Measurements from ENCODE around the gene MYO5B.
A peak's percentile ranks its signal among the peaks of the same experiment; 100 is the strongest.

MYO5B gene

GRCh38 chr18:50190926-50191325, 4.0 kb downstream of the MYO5B start:
- no peak for DNase-seq
- in situ Hi-C loops (cut with HindIII; ENCODE audit: low pct_ligation_motif_present, low pct_unique_long_range_greater_than_20kb, low sequenced_read_pairs) = no loop called here

GRCh38 chr18:50190236-50190635, 4.7 kb downstream of the MYO5B start:
- DNase-seq = no peak
- in situ Hi-C loops (cut with HindIII; ENCODE audit: low pct_ligation_motif_present, low pct_unique_long_range_greater_than_20kb, low sequenced_read_pairs) = no loop called here

GRCh38 chr18:50189160-50189559, 5.8 kb downstream of the MYO5B start:
- DNase-seq = no peak
- in situ Hi-C loops (cut with HindIII; ENCODE audit: low pct_ligation_motif_present, low pct_unique_long_range_greater_than_20kb, low sequenced_read_pairs) = no loop called here

- in situ Hi-C loops (cut with HindIII; ENCODE audit: low pct_ligation_motif_present, low pct_unique_long_range_greater_than_20kb, low sequenced_read_pairs) = no loop called here
- no peak for DNase-seq
Observed at GRCh38 chr18:50188652-50189051, 6.3 kb downstream of the MYO5B start.

GRCh38 chr18:50187659-50188058, 7.3 kb downstream of the MYO5B start:
- in situ Hi-C loops (cut with HindIII; ENCODE audit: low pct_ligation_motif_present, low pct_unique_long_range_greater_than_20kb, low sequenced_read_pairs) = no loop called here
- no peak for DNase-seq

- no peak for DNase-seq
- in situ Hi-C loops (cut with HindIII; ENCODE audit: low pct_ligation_motif_present, low pct_unique_long_range_greater_than_20kb, low sequenced_read_pairs) = no loop called here
Observed at GRCh38 chr18:50186385-50186784, 8.6 kb downstream of the MYO5B start.

GRCh38 chr18:50183556-50183955, 11.4 kb downstream of the MYO5B start:
- in situ Hi-C loops (cut with HindIII; ENCODE audit: low pct_ligation_motif_present, low pct_unique_long_range_greater_than_20kb, low sequenced_read_pairs) = no loop called here
- DNase-seq = peak; percentile 17

- DNase-seq = no peak
- in situ Hi-C loops (cut with HindIII; ENCODE audit: low pct_ligation_motif_present, low pct_unique_long_range_greater_than_20kb, low sequenced_read_pairs) = no loop called here
Observed at GRCh38 chr18:50182511-50182910, 12.4 kb downstream of the MYO5B start.

GRCh38 chr18:50181590-50181989, 13.4 kb downstream of the MYO5B start:
- in situ Hi-C loops (cut with HindIII; ENCODE audit: low pct_ligation_motif_present, low pct_unique_long_range_greater_than_20kb, low sequenced_read_pairs) = no loop called here
- DNase-seq = no peak

- no peak for DNase-seq
- in situ Hi-C loops (cut with HindIII; ENCODE audit: low pct_ligation_motif_present, low pct_unique_long_range_greater_than_20kb, low sequenced_read_pairs) = no loop called here
Observed at GRCh38 chr18:50179465-50179864, 15.5 kb downstream of the MYO5B start.

GRCh38 chr18:50177294-50177992, 17.5 kb downstream of the MYO5B start:
- in situ Hi-C loops (cut with HindIII; ENCODE audit: low pct_ligation_motif_present, low pct_unique_long_range_greater_than_20kb, low sequenced_read_pairs) = no loop called here
- no peak for DNase-seq

GRCh38 chr18:50172367-50172766, 22.6 kb downstream of the MYO5B start:
- in situ Hi-C loops (cut with HindIII; ENCODE audit: low pct_ligation_motif_present, low pct_unique_long_range_greater_than_20kb, low sequenced_read_pairs) = no loop called here
- no peak for DNase-seq

- DNase-seq = no peak
- in situ Hi-C loops (cut with HindIII; ENCODE audit: low pct_ligation_motif_present, low pct_unique_long_range_greater_than_20kb, low sequenced_read_pairs) = no loop called here
Observed at GRCh38 chr18:50171406-50171805, 23.5 kb downstream of the MYO5B start.

GRCh38 chr18:50170004-50170403, 24.9 kb downstream of the MYO5B start:
- no peak for DNase-seq
- in situ Hi-C loops (cut with HindIII; ENCODE audit: low pct_ligation_motif_present, low pct_unique_long_range_greater_than_20kb, low sequenced_read_pairs) = no loop called here

- in situ Hi-C loops (cut with HindIII; ENCODE audit: low pct_ligation_motif_present, low pct_unique_long_range_greater_than_20kb, low sequenced_read_pairs) = no loop called here
- no peak for DNase-seq
Observed at GRCh38 chr18:50169149-50169548, 25.8 kb downstream of the MYO5B start.

GRCh38 chr18:50167966-50168365, 27.0 kb downstream of the MYO5B start:
- in situ Hi-C loops (cut with HindIII; ENCODE audit: low pct_ligation_motif_present, low pct_unique_long_range_greater_than_20kb, low sequenced_read_pairs) = no loop called here
- no peak for DNase-seq

GRCh38 chr18:50166901-50167300, 28.0 kb downstream of the MYO5B start:
- DNase-seq = no peak
- in situ Hi-C loops (cut with HindIII; ENCODE audit: low pct_ligation_motif_present, low pct_unique_long_range_greater_than_20kb, low sequenced_read_pairs) = no loop called here

GRCh38 chr18:50163505-50163904, 31.4 kb downstream of the MYO5B start:
- no peak for DNase-seq
- in situ Hi-C loops (cut with HindIII; ENCODE audit: low pct_ligation_motif_present, low pct_unique_long_range_greater_than_20kb, low sequenced_read_pairs) = no loop called here

- in situ Hi-C loops (cut with HindIII; ENCODE audit: low pct_ligation_motif_present, low pct_unique_long_range_greater_than_20kb, low sequenced_read_pairs) = no loop called here
- DNase-seq = no peak
Observed at GRCh38 chr18:50162486-50163304, 32.3 kb downstream of the MYO5B start.

- in situ Hi-C loops (cut with HindIII; ENCODE audit: low pct_ligation_motif_present, low pct_unique_long_range_greater_than_20kb, low sequenced_read_pairs) = no loop called here
- no peak for DNase-seq
Observed at GRCh38 chr18:50161597-50162205, 33.2 kb downstream of the MYO5B start.
